Measurements from ENCODE around the gene SLAMF9.

The SLAMF9 gene

DNA sequence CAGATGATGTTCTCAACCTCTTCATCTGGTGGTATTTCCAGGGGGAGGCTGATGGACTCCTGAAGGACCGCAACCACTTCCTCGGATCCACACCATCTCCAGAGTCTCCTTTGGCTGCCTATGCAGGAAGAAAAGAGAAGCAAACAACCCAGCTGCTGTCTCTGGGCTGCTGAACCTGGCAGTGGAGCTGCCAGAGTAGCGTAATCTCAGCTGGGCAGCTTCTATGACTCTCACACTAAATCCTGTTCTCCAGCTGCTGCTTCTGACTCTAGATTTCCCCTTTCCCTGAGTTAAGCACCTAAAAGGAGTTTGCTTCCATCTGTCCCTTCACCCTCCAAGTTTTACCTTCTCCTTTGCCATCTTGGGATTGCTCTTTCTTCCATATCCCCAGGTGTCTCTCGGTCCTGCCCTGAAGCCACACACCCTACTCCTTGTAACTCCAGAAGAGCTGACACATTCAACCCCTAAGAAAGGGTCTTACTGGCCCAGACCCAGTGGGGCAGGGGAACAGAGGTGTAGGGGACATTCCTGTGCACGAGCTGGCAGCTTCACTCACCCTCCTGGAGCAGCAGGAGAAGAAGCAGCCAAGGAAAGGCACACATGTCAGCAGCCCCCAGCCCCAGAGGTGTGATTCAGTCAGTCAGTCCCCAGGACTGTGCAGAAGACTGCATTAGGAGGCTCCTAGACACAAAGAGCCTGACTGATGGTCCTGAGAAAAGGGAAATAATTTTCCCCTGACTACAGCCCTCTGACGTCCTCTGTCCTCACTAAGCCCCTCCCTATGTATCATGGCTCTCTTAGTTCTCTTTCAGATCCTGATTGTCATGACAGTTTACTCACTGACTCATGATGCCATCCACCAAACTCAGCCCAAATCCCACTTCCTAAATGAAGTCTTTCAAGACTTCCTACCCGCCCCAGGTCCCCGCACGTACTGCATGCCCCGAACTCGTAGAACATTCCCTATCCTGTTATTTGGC, at the start of gene SLAMF9:
Gene SLAMF9 (minus strand): TSS at position 702 of the 980 bp plus-strand sequence. CDS start 100 bp downstream, at position 602.
- in situ Hi-C loops (cut with MboI; ENCODE audit: low sequenced_read_pairs) = no loop called here

DNA sequence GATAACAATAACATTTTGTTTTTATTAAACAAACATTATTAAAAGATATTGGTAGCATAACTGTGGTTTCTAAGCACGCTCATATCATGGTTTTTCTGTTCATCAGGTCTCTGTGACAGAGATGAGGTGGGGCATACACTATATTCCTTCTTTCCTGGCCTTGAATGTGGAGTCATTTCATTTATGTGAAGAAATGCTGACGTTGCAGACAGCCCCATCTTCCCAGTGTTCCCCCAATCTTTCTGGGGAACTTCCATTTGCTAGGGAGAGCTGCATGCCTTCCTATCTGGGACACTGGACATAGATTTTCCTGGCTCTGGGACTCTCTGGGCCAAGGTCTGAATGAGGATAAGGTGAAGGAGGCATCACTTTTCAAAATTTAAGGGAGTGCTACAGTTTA, 47.4 kb upstream of the SLAMF9 start:
- in situ Hi-C loops (cut with MboI; ENCODE audit: low sequenced_read_pairs) = loop anchor here (10.0 kb wide), 2 partner anchors 67 to 207 kb away; no protein-coding TSS in a partner anchor

DNA sequence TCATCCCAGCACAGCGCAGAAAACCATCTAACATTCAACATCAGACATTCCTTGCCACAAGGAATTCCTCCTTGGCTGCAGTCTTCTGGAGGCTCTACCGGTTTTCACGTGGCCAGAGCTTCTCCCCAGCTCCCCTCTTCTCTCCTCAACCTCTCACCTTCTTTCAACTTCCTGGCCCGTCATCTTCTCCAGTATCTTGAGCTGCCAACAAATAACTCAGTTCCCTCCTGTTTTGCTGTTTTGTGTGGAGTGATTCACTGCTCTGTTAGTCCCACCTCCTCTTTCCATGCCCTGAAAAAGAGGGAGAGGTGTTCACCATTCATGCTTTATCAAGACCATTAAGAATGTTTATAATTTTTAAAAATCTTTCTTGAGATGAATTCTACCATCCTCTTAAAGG, 45.2 kb upstream of the SLAMF9 start:
- in situ Hi-C loops (cut with MboI; ENCODE audit: low sequenced_read_pairs) = no loop called here

DNA sequence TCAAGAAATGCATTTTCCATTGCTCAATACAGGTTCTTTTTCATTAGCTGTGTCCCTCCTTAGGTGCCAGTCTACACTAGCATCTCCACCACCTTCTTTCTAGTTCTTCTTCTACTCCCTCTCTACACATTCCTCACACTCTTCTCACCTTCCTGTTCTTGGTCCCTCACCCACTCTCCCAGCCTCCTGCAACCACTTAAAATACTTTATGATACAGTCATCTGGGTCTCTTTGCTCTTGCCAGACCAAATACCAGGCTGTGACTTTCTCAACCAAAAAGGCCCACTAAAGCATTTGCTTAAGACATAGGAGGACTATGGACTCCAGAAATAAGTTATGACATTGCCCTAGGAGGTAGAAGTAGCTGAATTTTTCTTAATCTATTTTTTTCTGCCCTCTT, 42.6 kb upstream of the SLAMF9 start:
- in situ Hi-C loops (cut with MboI; ENCODE audit: low sequenced_read_pairs) = no loop called here

DNA sequence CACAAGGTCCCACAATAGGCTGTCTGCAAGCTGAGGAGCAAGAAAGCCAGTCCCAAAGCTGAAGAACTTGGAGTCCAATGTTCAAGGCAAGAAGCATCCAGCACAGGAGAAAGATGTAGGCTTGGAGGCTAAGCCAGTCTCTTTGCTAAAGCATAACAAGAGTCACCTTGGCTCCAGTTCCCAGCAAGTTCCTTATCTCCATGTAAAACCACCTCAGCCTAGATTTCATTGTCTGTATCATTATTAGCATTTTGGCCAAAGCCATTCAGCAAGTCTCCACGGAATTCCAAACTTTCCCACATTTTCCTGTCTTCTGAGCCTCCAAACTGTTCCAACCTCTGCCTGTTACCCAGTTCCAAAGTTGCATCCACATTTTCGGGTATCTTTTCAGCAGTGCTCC, 40.9 kb upstream of the SLAMF9 start:
- in situ Hi-C loops (cut with MboI; ENCODE audit: low sequenced_read_pairs) = no loop called here

DNA sequence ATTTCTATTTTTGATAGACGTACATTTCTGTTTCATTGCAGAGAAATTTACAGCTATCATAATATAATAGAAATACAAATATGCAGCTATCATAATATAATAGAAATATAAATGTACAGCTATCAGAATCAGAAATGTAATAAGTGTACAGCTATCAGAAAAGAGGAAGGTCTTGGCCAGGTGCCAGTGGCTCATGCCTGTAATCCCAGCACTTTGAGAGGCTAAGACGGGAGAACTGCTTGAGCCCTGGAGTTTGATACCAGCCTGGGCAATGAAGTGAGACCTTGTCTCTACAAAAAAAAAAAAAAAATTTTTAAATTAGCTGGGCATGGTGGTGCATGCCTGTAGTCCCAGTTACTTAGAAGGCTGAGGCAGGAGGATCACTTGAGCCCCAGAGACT, 39.9 kb upstream of the SLAMF9 start:
- in situ Hi-C loops (cut with MboI; ENCODE audit: low sequenced_read_pairs) = no loop called here

DNA sequence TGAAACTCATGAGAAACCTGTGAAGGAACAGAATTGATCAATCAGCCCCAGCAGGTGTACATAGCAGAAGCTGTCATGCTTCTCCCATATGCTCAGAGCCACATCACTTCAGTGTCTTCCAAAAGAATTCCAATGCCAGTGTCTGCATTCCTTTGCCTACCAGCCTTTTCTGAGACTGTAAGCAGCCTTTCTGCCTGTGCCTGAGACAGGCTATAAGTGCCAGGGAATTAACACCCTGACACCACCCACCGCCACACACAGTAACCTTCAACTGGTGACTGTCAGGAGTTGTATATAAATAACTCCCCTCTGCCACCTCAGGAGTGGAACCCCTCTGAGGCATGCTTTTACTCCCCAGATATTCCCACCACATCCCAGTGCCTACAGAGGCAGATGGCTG, 38.1 kb upstream of the SLAMF9 start:
- in situ Hi-C loops (cut with MboI; ENCODE audit: low sequenced_read_pairs) = no loop called here

DNA sequence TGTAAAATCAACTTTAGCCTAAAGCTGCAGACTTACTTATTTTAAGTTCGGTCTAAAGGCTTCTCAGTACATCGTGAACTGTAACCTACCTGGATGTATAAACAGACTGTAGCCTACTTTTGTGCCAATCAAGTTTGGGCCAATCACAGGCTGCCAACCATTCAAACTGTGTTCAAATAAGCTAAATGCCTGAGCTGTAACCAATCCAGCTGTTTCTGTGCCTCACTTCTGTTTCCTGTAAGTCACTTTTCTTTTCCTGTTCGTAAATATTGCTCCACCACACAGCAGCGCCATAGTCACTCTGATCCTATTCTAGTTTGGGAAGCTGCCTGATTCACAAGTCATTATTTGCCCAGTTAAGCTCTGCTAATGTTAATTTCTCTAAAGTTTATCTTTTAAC, 37.5 kb upstream of the SLAMF9 start:
- in situ Hi-C loops (cut with MboI; ENCODE audit: low sequenced_read_pairs) = no loop called here

DNA sequence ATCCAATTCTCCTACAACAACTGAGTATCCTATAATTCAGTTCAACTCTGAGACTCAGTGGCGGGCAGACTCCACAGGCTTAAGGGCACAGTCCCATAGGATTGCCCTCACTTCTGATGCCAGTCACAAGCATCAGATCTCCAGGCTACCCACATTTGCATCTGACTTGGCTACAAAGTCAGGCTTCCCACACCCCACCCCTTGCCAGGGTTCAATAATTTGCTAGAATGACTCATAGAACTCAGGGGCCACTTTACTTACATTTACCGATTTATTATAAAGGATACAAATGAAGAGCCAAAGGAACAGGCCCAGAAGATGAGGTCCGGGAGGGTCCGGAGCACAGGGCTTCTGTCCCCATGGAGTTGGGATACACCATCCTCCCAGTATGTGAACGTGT, 36.0 kb upstream of the SLAMF9 start:
- in situ Hi-C loops (cut with MboI; ENCODE audit: low sequenced_read_pairs) = no loop called here

DNA sequence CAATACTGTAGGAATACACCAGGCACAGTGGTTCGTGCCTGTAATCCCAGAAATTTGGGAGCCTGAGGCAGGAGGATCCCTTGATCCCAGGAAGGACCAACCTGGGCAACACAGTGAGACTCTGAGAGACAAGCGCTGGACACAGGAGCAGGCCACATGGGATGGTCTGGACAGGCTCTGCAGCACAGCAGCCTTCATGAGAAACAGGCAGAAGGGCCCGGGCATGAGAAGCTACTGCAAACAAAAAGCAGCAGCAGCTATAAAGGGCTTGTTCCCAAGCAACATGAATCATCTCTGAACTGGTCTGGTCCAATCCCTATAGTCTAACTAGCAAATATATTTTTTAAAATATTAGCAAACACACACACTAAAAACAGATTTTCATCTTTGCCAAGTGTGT, 35.5 kb upstream of the SLAMF9 start:
- in situ Hi-C loops (cut with MboI; ENCODE audit: low sequenced_read_pairs) = no loop called here

DNA sequence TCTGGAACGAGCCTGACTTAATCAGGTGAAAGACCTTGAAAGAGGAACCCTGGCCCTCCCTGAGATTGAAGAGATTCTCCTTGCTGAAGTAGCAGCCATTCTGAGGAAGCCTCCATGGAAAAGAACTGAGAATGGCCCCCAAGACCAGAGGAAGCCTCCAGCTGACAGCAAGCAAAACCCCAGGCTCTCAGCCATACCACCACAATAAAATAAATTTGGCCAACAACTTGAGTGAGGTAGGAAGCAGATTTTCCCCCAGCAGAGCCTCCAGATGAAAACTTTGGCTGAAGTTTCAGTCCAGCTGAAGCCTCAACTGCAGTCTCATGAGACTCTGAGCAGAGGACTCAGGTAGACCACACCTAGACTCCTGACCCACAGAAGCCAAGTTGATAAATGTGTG, 34.0 kb upstream of the SLAMF9 start:
- in situ Hi-C loops (cut with MboI; ENCODE audit: low sequenced_read_pairs) = no loop called here

DNA sequence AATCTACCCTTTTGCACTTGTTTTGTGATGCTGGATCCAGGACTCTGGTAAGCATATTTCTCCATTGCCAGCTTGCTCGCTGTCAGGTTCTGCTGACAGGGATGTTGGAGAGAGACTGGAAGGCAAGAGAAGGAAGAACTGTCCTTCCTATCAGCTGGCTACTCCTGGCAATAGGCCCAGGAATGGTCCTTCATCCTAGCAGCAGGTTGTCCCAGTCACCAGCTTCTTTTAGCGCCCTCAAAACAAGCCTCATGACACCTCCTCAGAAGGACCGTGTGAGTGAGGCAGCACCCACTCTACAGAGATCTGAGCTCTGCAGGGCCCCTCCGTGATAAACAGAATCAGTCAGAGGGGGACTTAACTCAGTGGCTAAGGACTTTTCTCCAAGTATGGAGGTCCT, 33.1 kb upstream of the SLAMF9 start:
- in situ Hi-C loops (cut with MboI; ENCODE audit: low sequenced_read_pairs) = no loop called here

DNA sequence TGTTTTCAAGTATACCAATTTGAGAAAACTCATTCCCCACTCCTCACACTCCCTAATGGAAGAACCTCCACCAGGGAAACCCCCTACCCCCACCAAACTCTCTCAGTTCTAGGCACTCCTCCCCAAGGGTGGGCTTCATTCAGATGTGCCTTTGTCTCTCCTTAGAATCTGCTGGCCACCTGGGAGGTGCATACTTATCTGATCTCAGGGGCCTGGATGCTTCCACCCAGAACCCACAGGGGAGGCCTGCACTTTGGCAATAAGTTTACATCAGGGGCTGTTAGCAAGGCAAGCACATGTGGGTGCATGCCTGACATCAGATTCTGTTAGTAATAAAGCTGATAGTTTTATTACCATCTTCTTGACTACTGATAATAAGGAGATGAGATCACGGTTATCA, 32.5 kb upstream of the SLAMF9 start:
- in situ Hi-C loops (cut with MboI; ENCODE audit: low sequenced_read_pairs) = no loop called here

DNA sequence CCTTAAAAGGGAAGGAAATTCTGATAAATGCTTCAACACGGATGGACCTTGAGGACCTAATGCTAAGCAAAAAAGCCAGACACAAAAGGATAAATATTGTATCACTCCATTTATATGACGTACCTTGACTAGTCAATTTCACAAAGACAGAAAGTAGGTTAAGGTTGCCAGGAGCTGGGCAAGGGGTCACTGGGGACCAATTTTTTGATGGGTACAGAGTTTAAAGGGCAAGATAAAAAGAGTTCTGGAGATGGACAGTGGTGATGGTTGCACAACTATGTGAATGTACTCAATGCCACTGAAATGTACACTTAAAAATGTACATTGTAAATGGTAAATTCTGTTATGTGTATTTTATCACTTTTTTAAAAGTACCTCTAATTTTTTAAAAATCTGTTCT, 32.1 kb upstream of the SLAMF9 start:
- in situ Hi-C loops (cut with MboI; ENCODE audit: low sequenced_read_pairs) = no loop called here

DNA sequence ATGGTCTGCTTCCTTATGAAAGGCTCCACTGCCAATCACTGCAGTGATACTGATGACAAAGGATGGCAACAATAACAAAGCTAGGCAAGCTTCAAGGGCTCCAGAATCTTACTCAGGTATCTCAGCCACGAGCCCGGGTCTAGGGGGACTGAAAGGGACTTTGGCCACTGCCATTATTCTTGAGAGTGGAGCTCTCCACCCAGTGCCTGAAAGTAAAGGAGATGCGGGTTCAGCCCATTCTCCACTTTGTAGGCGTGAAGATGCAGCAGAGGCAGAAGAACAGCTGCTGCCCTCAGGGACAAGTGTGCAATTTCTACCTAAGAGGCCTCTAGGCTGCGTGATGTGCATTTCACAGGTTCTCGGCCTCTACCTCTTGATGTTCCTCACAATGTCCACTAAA, 31.4 kb upstream of the SLAMF9 start:
- in situ Hi-C loops (cut with MboI; ENCODE audit: low sequenced_read_pairs) = no loop called here

DNA sequence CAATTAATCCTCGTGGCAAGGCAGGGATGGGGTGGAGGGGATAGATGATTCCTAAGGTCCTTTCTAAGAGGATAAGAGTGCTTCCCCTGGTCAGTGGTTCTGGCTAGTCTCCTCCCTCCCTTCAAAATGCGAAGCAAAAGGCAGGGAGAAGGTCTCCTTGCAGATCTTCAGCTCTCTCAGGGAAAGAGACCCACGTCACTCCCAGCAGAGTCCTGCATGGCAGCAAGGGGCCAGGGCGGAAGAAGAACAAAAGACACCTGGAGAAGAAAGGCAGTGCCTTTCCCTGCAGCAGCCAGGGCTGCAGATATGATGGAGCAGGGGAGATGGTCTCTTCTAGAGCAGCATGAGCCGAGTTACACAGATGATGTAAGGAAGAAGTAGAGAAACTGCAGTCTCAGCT, 29.6 kb upstream of the SLAMF9 start:
- in situ Hi-C loops (cut with MboI; ENCODE audit: low sequenced_read_pairs) = no loop called here

DNA sequence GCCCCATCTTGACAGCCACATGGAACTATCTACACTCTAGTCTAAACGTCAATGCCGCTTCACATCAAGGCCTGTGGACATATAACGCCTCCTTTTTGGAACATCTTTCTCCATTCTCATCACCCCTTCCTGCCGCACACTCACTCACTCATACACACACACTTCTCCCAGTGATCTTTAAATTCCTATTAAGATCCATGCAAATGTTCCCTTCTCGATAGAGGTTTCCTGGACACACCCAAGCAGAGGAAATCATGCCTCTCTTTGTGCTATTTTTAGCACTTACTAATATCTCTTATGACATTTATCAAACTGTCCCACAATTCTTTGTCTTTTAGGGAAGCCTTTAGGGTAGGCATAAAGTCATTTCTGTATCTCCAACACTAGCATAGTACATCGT, 28.2 kb upstream of the SLAMF9 start:
- in situ Hi-C loops (cut with MboI; ENCODE audit: low sequenced_read_pairs) = no loop called here

DNA sequence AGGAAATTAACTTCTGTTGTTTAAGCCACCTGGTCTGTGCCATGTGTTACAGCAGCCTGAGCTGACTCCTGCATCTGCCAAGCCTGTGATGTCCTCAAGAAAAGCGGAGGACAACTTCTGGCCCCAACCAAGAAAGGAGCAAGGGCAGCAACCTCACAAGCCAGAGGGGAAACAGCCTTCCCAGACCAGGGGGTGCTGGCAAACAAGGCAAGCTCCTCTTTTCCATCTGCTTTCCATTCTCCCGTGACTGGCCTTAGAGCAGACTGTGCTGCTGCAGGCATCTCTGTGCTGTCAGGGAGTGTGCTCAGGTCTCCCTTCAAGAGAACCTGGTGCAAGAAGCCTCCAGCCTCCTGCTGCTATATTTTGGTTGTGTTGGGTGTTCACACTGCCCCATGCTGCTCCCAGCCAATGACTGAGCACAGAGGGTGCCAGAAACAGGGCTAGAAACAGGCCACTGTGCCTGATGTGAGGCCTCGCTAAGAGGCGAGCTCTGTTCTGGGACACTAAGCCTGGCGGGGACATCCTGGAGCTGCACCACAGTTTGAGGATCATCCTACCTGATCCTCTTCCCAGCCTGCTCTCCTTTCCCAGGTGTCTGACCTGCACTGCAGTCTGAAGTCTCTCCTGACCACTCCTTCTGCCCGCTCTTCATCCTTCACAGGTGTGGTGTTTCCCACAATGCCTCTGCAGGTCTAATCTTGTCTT, 27.5 kb upstream of the SLAMF9 start:
- in situ Hi-C loops (cut with MboI; ENCODE audit: low sequenced_read_pairs) = no loop called here

DNA sequence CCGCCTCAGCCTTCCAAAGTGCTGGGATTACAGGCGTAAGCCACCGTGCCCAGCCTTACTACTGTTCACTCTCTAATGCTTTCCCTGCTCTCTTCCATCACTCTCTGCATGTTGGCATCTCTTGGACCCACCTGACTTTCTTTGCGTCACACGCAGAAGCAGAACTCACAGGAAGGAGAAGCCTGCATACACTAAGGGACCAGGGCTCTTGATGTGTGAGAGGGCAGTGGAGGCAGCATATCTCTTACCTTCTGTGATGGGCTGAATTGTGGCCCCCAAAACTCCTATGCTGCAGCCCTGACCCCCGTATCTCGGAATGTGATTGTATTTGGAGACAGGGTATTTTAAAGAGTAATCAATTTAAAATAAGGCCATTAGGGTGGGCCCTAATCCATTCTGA, 26.7 kb upstream of the SLAMF9 start:
- in situ Hi-C loops (cut with MboI; ENCODE audit: low sequenced_read_pairs) = no loop called here

DNA sequence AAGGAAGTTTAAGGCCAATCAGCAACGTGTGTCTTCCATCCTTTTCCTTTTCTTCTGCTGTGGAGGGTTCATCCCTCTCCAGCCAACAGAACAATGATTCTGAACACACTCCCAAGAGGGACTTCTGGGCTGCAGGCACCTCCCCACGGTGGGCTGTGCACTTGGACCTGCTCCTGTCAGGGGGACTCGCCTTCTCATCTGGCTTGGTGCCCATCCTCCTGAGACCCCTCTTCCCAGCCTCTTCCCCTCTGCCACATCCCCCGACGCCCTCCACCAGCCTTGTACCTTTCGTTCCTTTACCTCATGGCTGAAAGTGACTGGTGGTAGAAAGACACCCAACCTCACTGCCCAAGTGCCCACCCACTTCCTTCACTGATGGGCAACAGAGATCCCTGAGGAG, 26.0 kb upstream of the SLAMF9 start:
- in situ Hi-C loops (cut with MboI; ENCODE audit: low sequenced_read_pairs) = no loop called here

DNA sequence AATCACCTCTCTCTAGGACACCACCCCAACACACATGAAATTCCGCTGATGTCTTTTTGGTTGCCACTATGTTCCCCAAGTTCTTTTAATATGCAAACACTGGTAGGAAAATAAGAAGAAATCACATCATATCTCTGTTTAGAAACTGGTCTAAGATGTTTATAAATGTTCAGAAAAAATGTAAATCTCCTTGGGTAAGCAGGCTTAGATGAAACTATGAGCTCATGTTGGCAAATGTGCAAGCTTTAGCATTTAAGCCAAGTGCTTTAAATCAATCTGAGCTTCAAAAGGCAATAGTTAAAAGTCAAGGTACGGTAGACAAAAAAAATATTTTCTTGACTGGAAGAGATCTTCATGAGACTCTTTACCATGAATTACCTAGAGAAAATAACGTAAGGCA, 25.2 kb upstream of the SLAMF9 start:
- in situ Hi-C loops (cut with MboI; ENCODE audit: low sequenced_read_pairs) = no loop called here

DNA sequence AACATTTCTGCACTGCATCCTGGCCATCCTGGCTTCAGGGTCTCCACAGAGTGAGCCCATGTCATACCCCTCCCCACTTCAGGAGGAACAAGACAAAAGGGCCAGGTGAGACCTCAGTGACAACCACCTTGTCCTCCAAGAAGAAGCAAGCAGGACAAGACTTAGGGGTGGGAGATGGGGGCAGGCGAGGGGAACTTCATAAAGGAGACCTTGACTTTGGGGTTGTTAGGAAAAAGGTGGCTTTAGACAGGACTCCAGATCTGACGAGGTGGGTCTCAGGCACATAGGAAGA, 24.0 kb upstream of the SLAMF9 start:
- in situ Hi-C loops (cut with MboI; ENCODE audit: low sequenced_read_pairs) = no loop called here

Measured in HL-60/S4 (cell line).